OCI-LY3 (cell line): ENCODE data around the gene EHMT1.
A peak's percentile ranks its signal among the peaks of the same experiment; 100 is the strongest.

Experiments
- H2AFZ ChIP-seq: fragments of 200-600, 300-600 bp; shearing (Covaris generic); 2 replicates; pipeline ENCODE4 v1.6.0; 2014; ENCODE audit warnings: antibody characterized with exemption, low read depth, low read length
- H3K27ac ChIP-seq: fragments of 200-600, 300-600 bp; sonication (generic); 2 replicates; pipeline ENCODE4 v1.5.1; 2014; ENCODE audit warnings: mild to moderate bottlenecking, low read length, moderate library complexity, mixed read lengths
- H3K27me3 ChIP-seq: fragments of 200-600, 300-600 bp; sonication (generic); 2 replicates; pipeline ENCODE4 v1.6.1; 2014; ENCODE audit warnings: low read depth, low read length, mixed read lengths
- H3K36me3 ChIP-seq: fragments of 200-600, 300-600 bp; sonication (generic); replicated peaks from 2 replicates; pipeline ENCODE3; 2014; ENCODE audit warnings: low read depth, low read length, mixed read lengths
- H3K4me1 ChIP-seq: fragments of 300-600, 200-600 bp; sonication (generic); 2 replicates; pipeline ENCODE4 v1.6.1; 2014; ENCODE audit warnings: low read length, mixed read lengths
- H3K4me2 ChIP-seq: fragments of 200-600, 300-600 bp; sonication (generic); 2 replicates; pipeline ENCODE4 v1.6.1; 2014; ENCODE audit warnings: low read length, mixed read lengths
- H3K4me3 ChIP-seq: fragments of 300-600, 200-600 bp; sonication (generic); 2 replicates; pipeline ENCODE4 v1.5.1; 2014; ENCODE audit warnings: antibody characterized with exemption, mild to moderate bottlenecking, low read length, moderate library complexity
- H3K79me2 ChIP-seq: fragments of 300-600, 200-600 bp; shearing (Covaris generic); 2 replicates; pipeline ENCODE4 v1.6.1; 2014; ENCODE audit warnings: mild to moderate bottlenecking, low read length, mixed read lengths
- H3K9ac ChIP-seq: fragments of 300-600, 200-600 bp; shearing (Covaris generic); 2 replicates; pipeline ENCODE4 v1.6.0; 2014; ENCODE audit warnings: mild to moderate bottlenecking, low read length, moderate library complexity
- H3K9me3 ChIP-seq: fragments of 200-600, 300-600 bp; shearing (Covaris generic); 2 replicates; pipeline ENCODE4 v1.6.1; 2014; ENCODE audit warnings: low read length, mixed read lengths; ENCODE audit not compliant: insufficient read depth
- H4K20me1 ChIP-seq: fragments of 200-600, 300-600 bp; sonication (generic); 2 replicates; pipeline ENCODE4 v1.6.1; 2016; ENCODE audit warnings: low read length, mixed read lengths; ENCODE audit not compliant: insufficient read depth
- EZH2phosphoT487 ChIP-seq: fragments of 200-600 bp; shearing (Covaris generic); IDR thresholded peaks from 2 replicates; pipeline ENCODE4 v1.6.1; 2018; ENCODE audit warnings: antibody characterized with exemption, mixed run types, low read depth
- TF ChIP-seq, protein P1 (sequence below): fragments of 200-600, 300-600 bp; sonication (generic); IDR thresholded peaks from 2 replicates; pipeline ENCODE4 v1.5.1; 2014; ENCODE audit warnings: antibody characterized with exemption, low read length, low read depth

The EHMT1 gene

GRCh38 chr9:137759649-137760321, 141.0 kb downstream of the EHMT1 start:
- Histone ChIP-seq H3K36me3 (peaks cover 93% of the 10 kb centered on the region), H3K27ac (peak overlapping the region; percentile 74), H3K4me3 (no peak overlapping the region), H3K4me1 (peaks cover 62% of the 10 kb centered on the region), H3K27me3 (no peaks in the 10 kb centered on the region), H3K79me2 (peaks cover 55% of the 10 kb centered on the region), H3K4me2 (peak overlapping the region; percentile 25), H3K9me3 (peaks cover 8% of the 10 kb centered on the region; the same call in 1 of the 2 replicates), H2AFZ (no peak overlapping the region), H3K9ac (peak overlapping the region; percentile 23; the same call in 1 of the 2 replicates), H4K20me1 (no peaks in the 10 kb centered on the region)
- TF ChIP-seq EZH2phosphoT487: no peak
- TF ChIP-seq, protein P1, sequence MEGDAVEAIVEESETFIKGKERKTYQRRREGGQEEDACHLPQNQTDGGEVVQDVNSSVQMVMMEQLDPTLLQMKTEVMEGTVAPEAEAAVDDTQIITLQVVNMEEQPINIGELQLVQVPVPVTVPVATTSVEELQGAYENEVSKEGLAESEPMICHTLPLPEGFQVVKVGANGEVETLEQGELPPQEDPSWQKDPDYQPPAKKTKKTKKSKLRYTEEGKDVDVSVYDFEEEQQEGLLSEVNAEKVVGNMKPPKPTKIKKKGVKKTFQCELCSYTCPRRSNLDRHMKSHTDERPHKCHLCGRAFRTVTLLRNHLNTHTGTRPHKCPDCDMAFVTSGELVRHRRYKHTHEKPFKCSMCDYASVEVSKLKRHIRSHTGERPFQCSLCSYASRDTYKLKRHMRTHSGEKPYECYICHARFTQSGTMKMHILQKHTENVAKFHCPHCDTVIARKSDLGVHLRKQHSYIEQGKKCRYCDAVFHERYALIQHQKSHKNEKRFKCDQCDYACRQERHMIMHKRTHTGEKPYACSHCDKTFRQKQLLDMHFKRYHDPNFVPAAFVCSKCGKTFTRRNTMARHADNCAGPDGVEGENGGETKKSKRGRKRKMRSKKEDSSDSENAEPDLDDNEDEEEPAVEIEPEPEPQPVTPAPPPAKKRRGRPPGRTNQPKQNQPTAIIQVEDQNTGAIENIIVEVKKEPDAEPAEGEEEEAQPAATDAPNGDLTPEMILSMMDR: no peak

- H3K4me3 ChIP-seq: no peak overlapping the region
- peaks cover 92% of the 10 kb centered on the region for H3K36me3 ChIP-seq
- H3K79me2 ChIP-seq: peaks cover 53% of the 10 kb centered on the region
- H3K4me2 ChIP-seq: peak overlapping the region; percentile 25
- H4K20me1 ChIP-seq: no peaks in the 10 kb centered on the region
- H3K9me3 ChIP-seq: peaks cover 1% of the 10 kb centered on the region; the same call in 1 of the 2 replicates
- H3K4me1 ChIP-seq: peaks cover 62% of the 10 kb centered on the region
- H3K27me3 ChIP-seq: no peaks in the 10 kb centered on the region
- H3K27ac ChIP-seq: peak overlapping the region; percentile 74
- H3K9ac ChIP-seq: peak overlapping the region; percentile 23; the same call in 1 of the 2 replicates
- TF ChIP-seq, protein P1: no peak
- no peak for TF ChIP-seq EZH2phosphoT487
- no peak overlapping the region for H2AFZ ChIP-seq
These were observed 141.6 kb downstream of the EHMT1 start for GRCh38 chr9:137760426-137760825.

- Histone ChIP-seq H3K27me3 (no peaks in the 10 kb centered on the region), H3K27ac (peak overlapping the region; percentile 74), H3K9me3 (no peaks in the 10 kb centered on the region; the same call in 1 of the 2 replicates), H3K4me2 (peak overlapping the region; percentile 25), H4K20me1 (no peaks in the 10 kb centered on the region), H3K79me2 (peaks cover 49% of the 10 kb centered on the region), H3K4me1 (peaks cover 62% of the 10 kb centered on the region), H3K9ac (peak overlapping the region; percentile 34; the same call in 1 of the 2 replicates), H3K36me3 (peaks cover 90% of the 10 kb centered on the region), H3K4me3 (no peak overlapping the region), H2AFZ (no peak overlapping the region)
- no peak for TF ChIP-seq EZH2phosphoT487
- TF ChIP-seq, protein P1: no peak
These were observed 142.2 kb downstream of the EHMT1 start for GRCh38 chr9:137761032-137761431.

- H2AFZ ChIP-seq: no peak overlapping the region
- H3K27me3 ChIP-seq: no peaks in the 10 kb centered on the region
- no peaks in the 10 kb centered on the region; the same call in 1 of the 2 replicates for H3K9me3 ChIP-seq
- H3K4me2 ChIP-seq: no peak overlapping the region
- H3K79me2 ChIP-seq: peaks cover 47% of the 10 kb centered on the region
- H3K36me3 ChIP-seq: peaks cover 90% of the 10 kb centered on the region
- peak overlapping the region; percentile 23; the same call in 1 of the 2 replicates for H3K9ac ChIP-seq
- peaks cover 57% of the 10 kb centered on the region for H3K4me1 ChIP-seq
- no peak overlapping the region for H3K4me3 ChIP-seq
- H4K20me1 ChIP-seq: no peaks in the 10 kb centered on the region
- TF ChIP-seq, protein P1: no peak
- no peak for TF ChIP-seq EZH2phosphoT487
- H3K27ac ChIP-seq: peak overlapping the region; percentile 74
These were observed 143.0 kb downstream of the EHMT1 start for GRCh38 chr9:137761793-137762192.
